Measurements from ENCODE around the gene CEBPZOS.

DNA sequence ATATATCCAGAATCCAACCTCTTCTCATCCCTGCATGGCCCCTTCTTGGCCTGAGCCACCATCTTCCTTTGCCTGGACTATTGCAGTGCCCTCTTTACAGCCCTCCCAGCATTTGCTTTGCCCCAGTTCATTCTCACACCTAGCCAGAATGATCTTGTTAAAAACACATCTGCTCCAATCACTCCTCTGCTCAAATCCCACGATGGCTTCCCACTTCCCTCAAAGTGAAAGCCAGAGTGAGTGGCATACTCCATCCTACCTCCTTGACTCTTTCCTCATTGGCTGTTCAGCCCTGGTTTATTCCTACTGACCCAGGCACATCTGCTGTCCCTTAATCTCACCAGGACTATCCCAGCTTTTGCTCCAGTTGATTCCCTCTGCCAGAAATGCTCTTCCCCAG, 22.6 kb upstream of the CEBPZOS start:
- TF ChIP-seq, protein P1, sequence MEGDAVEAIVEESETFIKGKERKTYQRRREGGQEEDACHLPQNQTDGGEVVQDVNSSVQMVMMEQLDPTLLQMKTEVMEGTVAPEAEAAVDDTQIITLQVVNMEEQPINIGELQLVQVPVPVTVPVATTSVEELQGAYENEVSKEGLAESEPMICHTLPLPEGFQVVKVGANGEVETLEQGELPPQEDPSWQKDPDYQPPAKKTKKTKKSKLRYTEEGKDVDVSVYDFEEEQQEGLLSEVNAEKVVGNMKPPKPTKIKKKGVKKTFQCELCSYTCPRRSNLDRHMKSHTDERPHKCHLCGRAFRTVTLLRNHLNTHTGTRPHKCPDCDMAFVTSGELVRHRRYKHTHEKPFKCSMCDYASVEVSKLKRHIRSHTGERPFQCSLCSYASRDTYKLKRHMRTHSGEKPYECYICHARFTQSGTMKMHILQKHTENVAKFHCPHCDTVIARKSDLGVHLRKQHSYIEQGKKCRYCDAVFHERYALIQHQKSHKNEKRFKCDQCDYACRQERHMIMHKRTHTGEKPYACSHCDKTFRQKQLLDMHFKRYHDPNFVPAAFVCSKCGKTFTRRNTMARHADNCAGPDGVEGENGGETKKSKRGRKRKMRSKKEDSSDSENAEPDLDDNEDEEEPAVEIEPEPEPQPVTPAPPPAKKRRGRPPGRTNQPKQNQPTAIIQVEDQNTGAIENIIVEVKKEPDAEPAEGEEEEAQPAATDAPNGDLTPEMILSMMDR (IDR thresholded peaks at IDR 0.05): no peak
- TF ChIP-seq POLR2A (IDR thresholded peaks at IDR 0.05) (no peak), POLR2AphosphoS5 (IDR thresholded peaks at IDR 0.05) (no peak), EP300 (IDR thresholded peaks at IDR 0.05) (no peak)

All from sigmoid colon (tissue), 4 donors.